ENCODE results near the gene LSM6.
A peak's percentile ranks its signal among the peaks of the same experiment; 100 is the strongest.

LSM6 gene

GRCh38 chr4:146186041-146186440, 10.5 kb downstream of the LSM6 start:
- DNase-seq (ENCODE audit: low read depth) = no peak

DNA sequence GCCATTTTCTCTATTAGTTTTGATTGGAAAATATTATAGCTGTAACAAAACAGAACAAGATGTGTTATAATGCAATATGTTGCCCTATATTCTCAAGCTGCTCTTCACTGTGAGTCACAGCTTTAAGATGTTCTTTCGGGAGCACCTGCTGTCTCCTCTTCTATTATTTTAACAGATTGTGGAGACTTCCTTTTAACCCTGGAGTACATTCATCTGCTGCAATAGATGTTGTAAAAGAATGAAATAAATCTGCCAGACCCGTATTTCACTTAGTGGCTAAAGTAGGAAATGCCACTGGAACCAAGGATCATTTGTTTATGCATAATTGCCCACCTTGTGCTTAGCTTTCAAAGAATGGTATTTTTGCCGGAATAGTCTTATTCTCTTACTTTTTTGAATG, 11.1 kb downstream of the LSM6 start:
- DNase-seq (ENCODE audit: low read depth) = no peak

- DNase-seq (ENCODE audit: low read depth) = no peak
These were observed 14.9 kb downstream of the LSM6 start for GRCh38 chr4:146190456-146190855.

GRCh38 chr4:146191766-146192458, 16.4 kb downstream of the LSM6 start:
- no peak for DNase-seq (ENCODE audit: low read depth)

- DNase-seq (ENCODE audit: low read depth) = no peak
These were observed 18.1 kb downstream of the LSM6 start for GRCh38 chr4:146193628-146194027.

DNA sequence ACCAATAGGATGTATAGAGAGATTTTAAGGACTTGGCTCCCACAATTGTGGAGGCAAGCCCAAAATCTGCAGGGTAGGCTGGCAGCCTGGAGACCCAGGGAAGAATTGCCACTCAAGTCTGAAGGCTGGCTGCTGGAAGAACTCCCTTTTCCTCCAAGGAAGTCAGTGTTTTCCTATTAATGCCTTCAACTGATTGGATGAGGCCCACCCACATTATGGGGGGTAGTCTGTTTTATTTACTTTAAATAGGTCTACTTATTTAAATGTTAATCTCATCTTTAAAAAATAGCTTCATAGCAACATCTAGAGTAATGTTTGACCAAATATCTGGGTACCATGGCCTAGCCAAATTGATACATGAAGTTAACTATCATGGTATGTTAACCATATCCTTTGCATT, 18.7 kb downstream of the LSM6 start:
- DNase-seq (ENCODE audit: low read depth) = no peak

- no peak for DNase-seq (ENCODE audit: low read depth)
These were observed 27.1 kb downstream of the LSM6 start for GRCh38 chr4:146202665-146203064.

DNA sequence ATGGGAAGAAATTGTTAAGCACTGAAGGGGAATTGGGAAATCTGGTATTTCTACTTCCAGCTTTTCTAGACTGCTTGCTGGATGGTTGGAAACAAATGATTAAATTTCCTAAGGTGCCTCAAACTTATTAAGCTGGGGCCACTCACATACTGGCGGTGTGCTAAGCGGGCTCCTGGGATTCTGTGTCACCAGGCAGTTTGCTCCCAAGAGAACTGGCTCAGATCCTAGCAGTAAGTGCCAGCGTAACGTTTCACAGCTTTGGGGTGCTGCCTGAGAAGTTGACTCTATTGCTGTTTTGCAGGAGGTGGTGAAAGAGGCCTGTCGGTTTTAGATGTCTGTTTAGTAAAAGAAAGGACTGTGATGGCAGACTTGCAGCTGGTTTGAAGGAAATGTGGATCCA, 31.9 kb downstream of the LSM6 start:
- DNase-seq (ENCODE audit: low read depth) = no peak

- no peak for DNase-seq (ENCODE audit: low read depth)
These were observed 35.4 kb downstream of the LSM6 start for GRCh38 chr4:146210890-146211289.

DNA sequence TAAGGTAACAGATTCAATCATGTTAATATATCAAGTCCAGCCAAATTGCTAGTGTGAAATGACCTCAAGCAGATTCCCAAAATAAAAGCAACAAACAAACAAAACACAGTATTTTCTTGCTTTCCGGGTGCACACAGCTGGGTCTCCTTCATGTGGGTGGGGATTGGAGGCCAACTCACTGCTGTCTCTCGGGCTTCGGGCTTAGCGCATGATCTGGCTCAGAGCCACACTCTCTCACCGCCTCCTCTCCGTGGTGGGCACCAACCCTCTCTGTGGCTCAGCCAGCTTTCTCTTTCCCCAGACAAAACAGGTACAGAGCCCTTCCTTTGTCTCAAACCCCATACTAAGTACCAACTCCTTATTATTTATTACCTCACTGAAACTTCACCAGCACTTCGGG, 35.9 kb downstream of the LSM6 start:
- DNase-seq (ENCODE audit: low read depth) = no peak

DNA sequence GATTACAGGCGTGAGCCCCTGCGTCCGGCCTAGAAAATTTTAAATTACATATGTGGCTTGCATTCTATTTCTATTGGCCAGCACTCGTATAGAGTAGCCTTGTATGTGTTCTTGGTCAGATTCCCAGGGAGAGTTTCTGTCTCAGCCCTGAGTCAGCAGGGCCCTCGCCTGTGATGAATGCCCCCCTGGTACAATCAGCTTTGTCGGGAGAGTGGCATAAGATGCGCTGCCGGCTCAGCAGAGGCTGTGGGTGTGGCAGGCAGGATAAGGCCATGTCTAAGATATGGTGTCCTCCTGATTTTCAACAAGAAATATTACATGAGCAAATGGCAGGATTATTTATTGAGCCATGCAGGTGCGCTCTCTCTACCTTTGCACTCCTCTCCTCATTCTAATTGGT, 37.3 kb downstream of the LSM6 start:
- no peak for DNase-seq (ENCODE audit: low read depth)

DNA sequence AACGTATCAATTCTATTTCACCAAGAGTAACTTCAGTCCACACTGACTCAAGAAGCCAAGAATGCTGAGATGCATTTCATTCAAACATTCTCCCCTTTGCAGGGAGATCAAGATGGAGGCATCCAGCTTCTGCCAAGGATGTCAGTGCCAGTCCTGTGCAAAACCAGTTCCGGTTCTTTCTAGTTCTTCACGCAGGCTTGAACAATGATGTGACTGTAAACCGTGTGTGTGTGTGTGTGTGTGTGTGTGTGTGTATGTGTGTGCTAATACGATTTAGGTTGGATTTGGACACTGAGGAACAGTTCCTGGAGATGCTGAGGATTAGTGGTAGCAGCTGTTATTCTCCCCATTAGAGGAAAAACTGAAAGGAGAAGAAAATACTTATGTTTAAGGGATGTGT, 38.7 kb downstream of the LSM6 start, which contains the start of gene REELD1:
REELD1 (plus strand) TSS at position 301 of the 400 bp plus-strand sequence. CDS start 2,415 bp downstream, outside the sequence.
- DNase-seq (ENCODE audit: low read depth) = no peak

GRCh38 chr4:146222313-146222712, 46.8 kb downstream of the LSM6 start:
- peak; percentile 28 for DNase-seq (ENCODE audit: low read depth)

- no peak for DNase-seq (ENCODE audit: low read depth)
These were observed 48.9 kb downstream of the LSM6 start for GRCh38 chr4:146224326-146224966.

DNA sequence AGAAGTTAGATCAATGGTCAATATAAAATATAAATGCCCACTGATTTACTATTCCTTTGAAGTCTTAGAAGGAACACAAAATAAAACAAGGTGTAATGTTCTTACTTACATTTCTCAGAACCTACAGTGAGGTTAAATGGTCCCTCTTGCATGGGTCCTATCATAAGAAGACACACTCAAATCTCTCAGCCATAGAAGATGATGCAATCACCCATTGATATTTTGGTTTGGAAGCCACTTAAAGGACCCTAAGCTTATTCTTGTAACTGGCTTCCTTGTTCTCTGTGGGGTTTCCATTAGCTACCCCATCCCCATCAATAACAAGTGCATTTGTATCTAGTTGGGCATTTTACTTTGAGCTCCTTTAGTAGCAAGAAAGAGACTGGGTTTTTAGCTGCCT, 53.9 kb downstream of the LSM6 start:
- no peak for DNase-seq (ENCODE audit: low read depth)

DNA sequence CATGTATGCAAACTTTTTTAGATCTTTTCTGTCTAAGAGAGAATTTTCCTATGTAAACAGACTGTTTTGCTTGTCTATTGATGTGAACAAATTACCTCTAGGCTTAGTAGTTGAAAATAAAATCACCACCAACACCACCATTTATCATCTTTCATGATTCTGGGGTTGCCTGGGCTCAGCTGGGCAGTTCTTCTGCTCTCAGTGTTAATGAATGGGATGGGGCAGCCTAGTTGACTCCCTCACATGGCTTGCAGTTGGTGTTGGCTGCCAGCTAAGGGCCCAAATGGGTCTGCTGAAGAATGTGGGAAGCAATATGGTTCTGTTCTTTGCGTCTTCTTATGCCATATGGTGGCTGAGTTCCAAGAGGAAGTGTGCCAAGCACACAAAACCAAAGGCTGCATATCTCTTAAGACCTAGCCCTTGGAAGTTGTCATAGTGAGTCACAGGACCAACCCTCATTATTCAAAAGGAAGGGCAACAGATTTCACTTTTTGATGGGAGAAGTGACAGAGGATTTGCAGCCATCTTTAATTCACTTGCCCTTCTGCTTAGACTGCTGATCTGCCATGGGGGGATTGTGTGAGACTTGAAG, 56.7 kb downstream of the LSM6 start:
- DNase-seq (ENCODE audit: low read depth) = no peak

DNA sequence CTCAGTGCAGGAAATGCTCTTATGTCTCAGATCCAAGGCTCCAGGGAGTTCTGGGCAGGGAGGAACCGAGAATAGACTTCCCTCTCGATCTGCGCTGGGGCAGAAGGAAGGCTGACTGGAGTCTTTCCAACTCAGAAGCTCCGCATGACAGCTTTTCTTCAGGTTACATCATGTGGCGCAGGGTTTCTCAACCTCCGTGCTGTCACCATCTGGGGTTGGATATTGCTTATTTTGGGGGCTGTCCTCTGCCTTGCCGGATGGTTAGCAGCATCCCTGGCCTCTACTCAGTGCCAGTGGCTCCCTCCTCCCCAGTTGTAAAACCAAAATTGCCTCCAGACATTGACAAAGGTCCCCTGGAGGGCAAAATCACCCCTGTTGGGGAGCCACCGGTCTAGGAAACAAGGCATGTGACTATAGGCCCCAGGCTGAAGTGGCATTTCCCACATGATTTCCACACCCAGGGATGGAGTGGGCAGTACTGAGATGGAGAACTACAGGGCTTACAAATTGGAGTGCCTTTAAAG, 60.2 kb downstream of the LSM6 start:
- DNase-seq (ENCODE audit: low read depth) = no peak

GRCh38 chr4:146236216-146236615, 60.7 kb downstream of the LSM6 start:
- no peak for DNase-seq (ENCODE audit: low read depth)

GRCh38 chr4:146237092-146237491, 61.6 kb downstream of the LSM6 start:
- DNase-seq (ENCODE audit: low read depth) = no peak

DNA sequence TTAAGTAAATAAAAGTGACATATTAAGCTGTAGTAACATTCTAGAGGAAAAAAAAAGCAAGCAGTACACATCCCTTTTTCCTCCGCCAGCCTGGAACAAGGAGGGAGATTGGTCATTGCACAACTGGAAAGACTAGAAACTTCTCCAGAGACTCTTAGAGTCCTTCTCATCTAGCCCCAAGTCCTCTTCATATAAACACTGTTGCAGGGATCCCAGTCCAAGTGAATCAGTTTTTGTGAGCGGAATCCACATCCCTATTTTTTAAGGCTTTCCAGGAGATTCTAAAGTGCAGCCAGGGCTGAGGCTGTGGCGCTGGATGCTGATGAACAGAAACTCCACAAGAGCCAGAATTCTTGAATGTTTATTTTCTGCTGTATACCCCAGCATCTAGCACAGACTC, 62.6 kb downstream of the LSM6 start:
- DNase-seq (ENCODE audit: low read depth) = no peak

Measured in iris pigment epithelial cell (primary cell).